ENCODE measurements around the gene MAP1B.
"Not testable (repeated sequence)": the region's sequence is repeated elsewhere in the genome, so short reads cannot be mapped to it uniquely, and the experiment has no call there.

Gene MAP1B

GRCh38 chr5:72161951-72162350, 54.7 kb downstream of the MAP1B start:
- H3K27me3 ChIP-seq (ENCODE audit: control insufficient read depth, insufficient read depth, low read length) = no peaks in the 10 kb centered on the region
- H3K27ac ChIP-seq (ENCODE audit: low read depth, low read length) = no peak overlapping the region
- no peaks in the 10 kb centered on the region; the same call in 1 of the 2 replicates for H3K36me3 ChIP-seq (ENCODE audit: control insufficient read depth, insufficient read depth, low read length)
- no peak overlapping the region for H3K9ac ChIP-seq (ENCODE audit: low read depth, low read length)
- no peak overlapping the region for H3K4me3 ChIP-seq (ENCODE audit: low read depth, low read length)
- H3K4me1 ChIP-seq (ENCODE audit: control insufficient read depth, insufficient read depth, low read length) = peaks cover 26% of the 10 kb centered on the region
- no peaks in the 10 kb centered on the region for H3K9me3 ChIP-seq (ENCODE audit: control insufficient read depth, insufficient read depth, low read length)

GRCh38 chr5:72163349-72163983, 56.2 kb downstream of the MAP1B start:
- H3K27me3 ChIP-seq (ENCODE audit: control insufficient read depth, insufficient read depth, low read length) = no peaks in the 10 kb centered on the region
- H3K4me1 ChIP-seq (ENCODE audit: control insufficient read depth, insufficient read depth, low read length) = peaks cover 36% of the 10 kb centered on the region
- H3K36me3 ChIP-seq (ENCODE audit: control insufficient read depth, insufficient read depth, low read length) = no peaks in the 10 kb centered on the region; the same call in 1 of the 2 replicates
- H3K27ac ChIP-seq (ENCODE audit: low read depth, low read length) = no peak overlapping the region
- no peak overlapping the region for H3K9ac ChIP-seq (ENCODE audit: low read depth, low read length)
- no peak overlapping the region for H3K4me3 ChIP-seq (ENCODE audit: low read depth, low read length)
- no peaks in the 10 kb centered on the region for H3K9me3 ChIP-seq (ENCODE audit: control insufficient read depth, insufficient read depth, low read length)

GRCh38 chr5:72166070-72166979, 59.0 kb downstream of the MAP1B start:
- Histone ChIP-seq H3K9me3 (ENCODE audit: control insufficient read depth, insufficient read depth, low read length) (no peaks in the 10 kb centered on the region), H3K9ac (ENCODE audit: low read depth, low read length) (no peak overlapping the region), H3K36me3 (ENCODE audit: control insufficient read depth, insufficient read depth, low read length) (no peaks in the 10 kb centered on the region), H3K27me3 (ENCODE audit: control insufficient read depth, insufficient read depth, low read length) (no peaks in the 10 kb centered on the region), H3K27ac (ENCODE audit: low read depth, low read length) (peak overlapping the region; percentile 74), H3K4me3 (ENCODE audit: low read depth, low read length) (no peak overlapping the region), H3K4me1 (ENCODE audit: control insufficient read depth, insufficient read depth, low read length) (peaks cover 49% of the 10 kb centered on the region)

DNA sequence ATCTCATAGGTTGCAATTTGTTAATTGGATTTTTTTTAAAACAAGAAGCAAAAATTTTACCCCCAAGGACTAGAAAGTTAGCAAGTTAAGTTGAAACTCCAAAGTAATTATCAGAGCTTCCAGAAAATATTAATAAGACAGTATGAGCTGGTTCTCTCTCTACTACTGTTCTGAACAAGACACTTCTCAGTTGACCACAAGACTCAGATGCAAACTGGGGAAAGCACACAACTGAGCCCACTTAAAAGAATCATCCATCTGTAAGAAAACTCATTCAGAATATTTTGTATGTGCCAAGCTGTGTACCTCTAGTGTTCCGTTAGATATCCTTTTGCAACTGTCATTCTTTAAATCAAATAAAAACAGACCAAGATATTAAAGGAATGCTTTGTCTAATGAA, 60.0 kb downstream of the MAP1B start:
- no peak overlapping the region for H3K27ac ChIP-seq (ENCODE audit: low read depth, low read length)
- no peaks in the 10 kb centered on the region for H3K9me3 ChIP-seq (ENCODE audit: control insufficient read depth, insufficient read depth, low read length)
- H3K4me1 ChIP-seq (ENCODE audit: control insufficient read depth, insufficient read depth, low read length) = peaks cover 49% of the 10 kb centered on the region
- no peaks in the 10 kb centered on the region for H3K27me3 ChIP-seq (ENCODE audit: control insufficient read depth, insufficient read depth, low read length)
- H3K9ac ChIP-seq (ENCODE audit: low read depth, low read length) = no peak overlapping the region
- no peaks in the 10 kb centered on the region for H3K36me3 ChIP-seq (ENCODE audit: control insufficient read depth, insufficient read depth, low read length)
- H3K4me3 ChIP-seq (ENCODE audit: low read depth, low read length) = no peak overlapping the region

GRCh38 chr5:72167804-72168203, 60.5 kb downstream of the MAP1B start:
- H3K9ac ChIP-seq (ENCODE audit: low read depth, low read length) = no peak overlapping the region
- H3K36me3 ChIP-seq (ENCODE audit: control insufficient read depth, insufficient read depth, low read length) = no peaks in the 10 kb centered on the region
- no peak overlapping the region for H3K4me3 ChIP-seq (ENCODE audit: low read depth, low read length)

DNA sequence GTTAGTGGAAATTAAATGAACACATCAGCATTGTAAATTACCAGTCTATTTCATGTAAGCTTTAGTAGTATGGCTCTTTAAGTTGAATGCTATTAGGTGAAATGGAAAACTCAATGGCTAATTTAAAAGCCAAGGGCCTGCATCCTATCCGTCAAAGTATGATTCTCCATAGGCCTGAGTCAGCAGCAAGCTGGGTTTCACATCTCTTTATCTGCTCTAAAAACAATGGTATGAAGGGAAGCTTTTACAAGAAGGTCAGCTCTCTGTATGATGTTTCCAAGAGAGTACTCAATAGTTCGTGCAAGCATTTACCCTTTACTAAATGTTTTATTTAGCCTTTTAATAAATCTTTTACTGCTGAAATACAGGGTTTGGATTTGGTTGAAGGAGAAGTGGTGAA, 62.8 kb downstream of the MAP1B start:
- Histone ChIP-seq H3K9me3 (ENCODE audit: control insufficient read depth, insufficient read depth, low read length) (no peaks in the 10 kb centered on the region), H3K9ac (ENCODE audit: low read depth, low read length) (no peak overlapping the region), H3K4me3 (ENCODE audit: low read depth, low read length) (no peak overlapping the region), H3K27me3 (ENCODE audit: control insufficient read depth, insufficient read depth, low read length) (no peaks in the 10 kb centered on the region), H3K27ac (ENCODE audit: low read depth, low read length) (no peak overlapping the region), H3K4me1 (ENCODE audit: control insufficient read depth, insufficient read depth, low read length) (peaks cover 49% of the 10 kb centered on the region), H3K36me3 (ENCODE audit: control insufficient read depth, insufficient read depth, low read length) (no peaks in the 10 kb centered on the region)

More at GRCh38 chr5:72167804-72168203, 60.5 kb downstream of the MAP1B start:
- Histone ChIP-seq H3K27ac (ENCODE audit: low read depth, low read length) (no peak overlapping the region), H3K4me1 (ENCODE audit: control insufficient read depth, insufficient read depth, low read length) (peaks cover 49% of the 10 kb centered on the region), H3K27me3 (ENCODE audit: control insufficient read depth, insufficient read depth, low read length) (no peaks in the 10 kb centered on the region), H3K9me3 (ENCODE audit: control insufficient read depth, insufficient read depth, low read length) (no peaks in the 10 kb centered on the region)

GRCh38 chr5:72171181-72171580, 63.9 kb downstream of the MAP1B start:
- not testable (repeated sequence) for H3K36me3 ChIP-seq (ENCODE audit: control insufficient read depth, insufficient read depth, low read length); H3K27me3 ChIP-seq (ENCODE audit: control insufficient read depth, insufficient read depth, low read length); H3K4me3 ChIP-seq (ENCODE audit: low read depth, low read length); H3K9ac ChIP-seq (ENCODE audit: low read depth, low read length); H3K27ac ChIP-seq (ENCODE audit: low read depth, low read length); H3K9me3 ChIP-seq (ENCODE audit: control insufficient read depth, insufficient read depth, low read length)
- peaks cover 40% of the 10 kb centered on the region for H3K4me1 ChIP-seq (ENCODE audit: control insufficient read depth, insufficient read depth, low read length)

DNA sequence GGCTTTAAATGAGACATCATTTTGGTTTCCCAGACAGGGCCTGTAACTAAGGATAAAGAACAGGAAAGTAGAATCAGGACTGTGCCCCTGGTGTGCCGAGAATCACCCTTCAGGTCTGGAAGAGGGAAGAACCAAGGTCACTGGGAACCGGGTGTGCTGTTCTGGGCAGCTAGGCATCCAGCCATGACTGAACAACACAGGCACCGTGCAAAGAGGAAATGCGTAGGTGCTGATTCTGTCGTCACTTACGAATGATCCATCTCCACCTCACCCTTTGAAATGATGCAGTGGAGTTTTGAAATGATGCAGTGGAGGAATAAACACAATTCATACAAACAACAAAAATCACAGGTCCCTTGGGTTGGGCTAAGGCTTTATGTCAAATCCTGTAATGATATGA, 64.4 kb downstream of the MAP1B start:
- no peaks in the 10 kb centered on the region for H3K9me3 ChIP-seq (ENCODE audit: control insufficient read depth, insufficient read depth, low read length)

DNA sequence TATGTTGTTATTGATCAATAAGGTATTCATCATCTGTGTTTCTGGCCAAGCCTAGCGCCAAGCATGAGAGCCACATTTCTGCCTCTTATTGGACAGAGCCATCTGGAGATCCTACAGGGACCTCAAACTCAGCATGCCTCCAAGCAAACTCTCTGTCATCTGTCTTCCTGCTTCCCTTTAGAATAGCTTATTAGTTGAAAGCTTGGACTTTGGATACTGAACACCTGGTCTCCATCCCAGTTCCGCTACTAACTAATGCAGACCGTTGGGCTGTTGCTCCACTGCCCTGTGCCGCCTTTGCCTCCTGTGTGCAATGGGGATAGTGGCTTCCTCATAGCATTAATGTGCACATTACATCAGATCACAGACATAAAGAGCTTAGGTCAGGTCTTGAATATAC, 65.5 kb downstream of the MAP1B start:
- peaks cover 14% of the 10 kb centered on the region; the same call in 1 of the 2 replicates for H3K36me3 ChIP-seq (ENCODE audit: control insufficient read depth, insufficient read depth, low read length)
- no peak overlapping the region for H3K4me3 ChIP-seq (ENCODE audit: low read depth, low read length)
- H3K9ac ChIP-seq (ENCODE audit: low read depth, low read length) = no peak overlapping the region
- no peaks in the 10 kb centered on the region for H3K27me3 ChIP-seq (ENCODE audit: control insufficient read depth, insufficient read depth, low read length)
- no peak overlapping the region for H3K27ac ChIP-seq (ENCODE audit: low read depth, low read length)
- no peaks in the 10 kb centered on the region for H3K9me3 ChIP-seq (ENCODE audit: control insufficient read depth, insufficient read depth, low read length)
- H3K4me1 ChIP-seq (ENCODE audit: control insufficient read depth, insufficient read depth, low read length) = peaks cover 24% of the 10 kb centered on the region

More for the DNA sequence above, 64.4 kb downstream of the MAP1B start:
- Histone ChIP-seq H3K27me3 (ENCODE audit: control insufficient read depth, insufficient read depth, low read length) (no peaks in the 10 kb centered on the region), H3K36me3 (ENCODE audit: control insufficient read depth, insufficient read depth, low read length) (peaks cover 11% of the 10 kb centered on the region; the same call in 1 of the 2 replicates), H3K4me1 (ENCODE audit: control insufficient read depth, insufficient read depth, low read length) (peaks cover 35% of the 10 kb centered on the region), H3K27ac (ENCODE audit: low read depth, low read length) (no peak overlapping the region), H3K4me3 (ENCODE audit: low read depth, low read length) (no peak overlapping the region), H3K9ac (ENCODE audit: low read depth, low read length) (no peak overlapping the region)

GRCh38 chr5:72177538-72177937, 70.3 kb downstream of the MAP1B start:
- H3K36me3 ChIP-seq (ENCODE audit: control insufficient read depth, insufficient read depth, low read length) = peaks cover 14% of the 10 kb centered on the region; the same call in 1 of the 2 replicates
- H3K27ac ChIP-seq (ENCODE audit: low read depth, low read length) = no peak overlapping the region
- peaks cover 11% of the 10 kb centered on the region for H3K4me1 ChIP-seq (ENCODE audit: control insufficient read depth, insufficient read depth, low read length)
- no peaks in the 10 kb centered on the region for H3K9me3 ChIP-seq (ENCODE audit: control insufficient read depth, insufficient read depth, low read length)
- H3K9ac ChIP-seq (ENCODE audit: low read depth, low read length) = no peak overlapping the region
- H3K4me3 ChIP-seq (ENCODE audit: low read depth, low read length) = no peak overlapping the region
- no peaks in the 10 kb centered on the region for H3K27me3 ChIP-seq (ENCODE audit: control insufficient read depth, insufficient read depth, low read length)

Measured in HUES48 (cell line).